K562 (cell line): ENCODE data around the gene IFIT5. TPM values are rescaled to one million over a fixed set of nuclear protein-coding genes. Genes with fewer than 3 reads are reported as not detected.

Experiments
- ATAC-seq: fragments of 200-7000 bp; cut with Tn5 transposase; 3 replicates; pipeline ENCODE4 v1.9.1; 2020; ENCODE audit warnings: moderate library complexity
- BruUV-seq: library from RNA; stranded (reverse); fragments of 400-500 nt; replicated peaks from 2 replicates; lab custom pipeline; 2021; lab: Mats Ljungman, UMichigan
- CTCF ChIA-PET: fragments of 300-600 bp; formaldehyde crosslinking; extraction: SDS; loops from one replicate; lab custom pipeline; 2021; ENCODE audit warnings: low intra/inter-chr PET ratio; lab: Yijun Ruan, JAX
- POLR2A ChIA-PET: fragments of 300-600, 350-650 bp; sonication (Branson Sonifier 250); formaldehyde crosslinking; extraction: SDS; loops from one replicate; lab custom pipeline; 2021; ENCODE audit warnings: antibody characterized with exemption, inconsistent platforms; lab: Yijun Ruan, JAX
- DNase-seq, 4 experiments: peaks; one replicate each; pipeline versions ENCODE4 v3.0.0 to v3.0.0-alpha.2; 2011 to 2018; ENCODE audit warnings: low spot score in 3 of 4, mixed read lengths in 3 of 4; ENCODE audit errors: extremely low read depth in 1 of 4
- FAIRE-seq: peaks from 2 replicates; lab custom pipeline; 2011; peaks lifted over from hg19 to GRCh38; lab: Jason Lieb, UNC
- H2AFZ ChIP-seq: 2 replicates; pipeline ENCODE4 v1.6.0; 2011; ENCODE audit warnings: low read depth, low read length, control low read depth, inconsistent platforms
- H3K27ac ChIP-seq: fragments of 200-600 bp; 3 replicates; pipeline ENCODE4 v1.8.0; 2011; ENCODE audit warnings: low read depth, mild to moderate bottlenecking, control low read depth, inconsistent platforms, low read length, moderate library complexity, mixed read lengths; ENCODE audit errors: extremely low read depth
- H3K27me3 ChIP-seq, 2 experiments: fragments of 300-600 bp in 1 of 2; 2 replicates in 1 of 2; 3 replicates in 1 of 2; pipeline versions ENCODE4 v1.6.0 to v1.8.0; 2011; ENCODE audit warnings: inconsistent platforms in 2 of 2, low read length in 2 of 2, mild to moderate bottlenecking in 1 of 2, mixed read lengths in 1 of 2, moderate library complexity in 1 of 2; ENCODE audit not compliant: control insufficient read depth in 2 of 2, insufficient read depth in 2 of 2
- H3K36me3 ChIP-seq: fragments of 300-600 bp; 3 replicates; pipeline ENCODE4 v1.8.0; 2011; ENCODE audit warnings: mild to moderate bottlenecking, low read length, inconsistent platforms; ENCODE audit not compliant: control insufficient read depth, insufficient read depth
- H3K4me1 ChIP-seq, 2 experiments: fragments of 200-600 bp in 1 of 2; replicated peaks in 1 of 2; 2 replicates in 1 of 2; 3 replicates in 1 of 2; pipeline versions ENCODE4 v1.5.1 to v1.8.0; 2011; ENCODE audit warnings: inconsistent platforms in 2 of 2, low read length in 2 of 2, mild to moderate bottlenecking in 1 of 2, mixed read lengths in 1 of 2, moderate library complexity in 1 of 2; ENCODE audit not compliant: control insufficient read depth in 2 of 2, insufficient read depth in 2 of 2
- H3K4me2 ChIP-seq: 2 replicates; pipeline ENCODE4 v1.6.1; 2011; ENCODE audit warnings: low read length, control low read depth, inconsistent platforms, mixed read lengths; ENCODE audit not compliant: insufficient read depth
- H3K4me3 ChIP-seq: fragments of 200-600 bp; sonication (generic), shearing (Covaris generic); 2 replicates; pipeline ENCODE4 v1.5.1; 2016; ENCODE audit warnings: control low read depth, inconsistent platforms
- H3K79me2 ChIP-seq: fragments of 200-600 bp; 3 replicates; pipeline ENCODE4 v1.8.0; 2011; ENCODE audit warnings: low read length, inconsistent platforms; ENCODE audit not compliant: control insufficient read depth, insufficient read depth
- H3K9ac ChIP-seq, 2 experiments: 2 replicates each; pipeline versions ENCODE4 v1.6.0 to v1.6.1; 2011; ENCODE audit warnings: low read depth in 2 of 2, low read length in 2 of 2, control low read depth in 1 of 2, inconsistent platforms in 1 of 2, mild to moderate bottlenecking in 1 of 2, mixed read lengths in 1 of 2; ENCODE audit not compliant: insufficient read depth in 1 of 2
- H3K9me1 ChIP-seq: one replicate; pipeline ENCODE4 v1.6.0; 2011; ENCODE audit warnings: inconsistent platforms, mild to moderate bottlenecking, low read length, moderate library complexity; ENCODE audit not compliant: control insufficient read depth, insufficient read depth
- H3K9me3 ChIP-seq: replicated peaks from 2 replicates; pipeline ENCODE4 v1.5.1; 2011; ENCODE audit warnings: low read depth, low read length, inconsistent platforms; ENCODE audit not compliant: control insufficient read depth, insufficient read depth
- H4K20me1 ChIP-seq: replicated peaks from 2 replicates; pipeline ENCODE4 v1.6.1; 2011; ENCODE audit warnings: low read length, inconsistent platforms, mixed read lengths; ENCODE audit not compliant: control insufficient read depth, insufficient read depth
- CEBPB ChIP-seq: fragments of 450-650 bp; IDR thresholded peaks from 2 replicates; pipeline ENCODE4 v1.6.1; 2016; ENCODE audit warnings: missing genetic modification characterization, missing compliant biosample characterization
- CEBPG ChIP-seq, 3 experiments: fragments of 200-800 bp in 1 of 3; sonication (Bioruptor generic) in 1 of 3; sonication (generic) in 1 of 3; formaldehyde crosslinking in 1 of 3; IDR thresholded peaks in 2 of 3; conservative IDR thresholded peaks in 1 of 3; 2 replicates each; pipeline versions ENCODE4 v1.6.1 to v1.8.0; 2016 to 2022; ENCODE audit warnings: missing compliant biosample characterization in 2 of 3, missing genetic modification characterization in 2 of 3, mild to moderate bottlenecking in 1 of 3, missing genetic modification reagents in 1 of 3
- NCOA6 ChIP-seq: fragments of 450-650 bp; IDR thresholded peaks from 2 replicates; pipeline ENCODE4 v1.6.1; 2017; ENCODE audit warnings: mild to moderate bottlenecking
- WGBS: fragments of 100-300 bp; shearing (Covaris generic); methylation state at CpG from one replicate; pipeline ENCODE4 v1.1.6; 2016; ENCODE audit warnings: low coverage, mixed read lengths; ENCODE audit not compliant: insufficient coverage; ENCODE audit errors: missing lambda C conversion rate; 5-methylcytosine and 5-hydroxymethylcytosine counted together
- in situ Hi-C: fragments of 300-500 bp; cut with MboI; formaldehyde crosslinking; loops from 4 replicates; pipeline ENCODE4 v1.15.0; 2018; ENCODE audit warnings: inconsistent platforms, mixed read lengths
- intact Hi-C: fragments of 100-400 bp; cut with micrococcal nuclease; formaldehyde crosslinking; loops from 2 replicates; pipeline ENCODE4 v1.14.2; 2022
- polyA plus RNA-seq, 8 experiments: library from polyadenylated mRNA; depleted of rRNA in 4 of 8; stranded (reverse) in 5 of 8; unstranded in 3 of 8; fragments of >200 nt; fragmentation: Nextera tagmentation in 2 of 8; fragmentation: Illumina TruSeq in 1 of 8; extraction: Ambion mirVana in 2 of 8; extraction: Trizol in 1 of 8; gene quantifications; 2 replicates each; pipeline versions ENCODE4 v1.2.1 to v1.2.3, GENCODE V29; 2011 to 2014; ENCODE audit warnings: inconsistent platforms in 1 of 8, missing spikeins in 1 of 8
- total RNA-seq, 7 experiments: library from RNA; depleted of rRNA in 6 of 7; stranded (reverse); fragments of >200 nt in 6 of 7; fragmentation: Illumina TruSeq in 2 of 7; extraction: Trizol in 2 of 7; gene quantifications; 2 replicates each; pipeline versions ENCODE4 v1.2.1 to v1.2.3, GENCODE V29; 2011 to 2021; ENCODE audit warnings: low replicate concordance in 1 of 7
- TF ChIP-seq, protein P1 (sequence below): fragments of 200-800 bp; sonication (Bioruptor generic); IDR thresholded peaks from 2 replicates; pipeline ENCODE4 v1.6.1; 2017; ENCODE audit warnings: missing genetic modification characterization, missing compliant biosample characterization
- TF ChIP-seq, protein P2 (sequence below): fragments of 450-650 bp; IDR thresholded peaks from 2 replicates; pipeline ENCODE4 v1.6.1; 2018; ENCODE audit not compliant: partially characterized antibody

IFIT5 gene
- total and polyA plus RNA-seq, 9 of the 15 experiments (the other 6 are each of a cell fraction or from before 2014, with no cell fraction given): 0.04 to 0.11 (median 0.06) TPM; not detected in 5

DNA sequence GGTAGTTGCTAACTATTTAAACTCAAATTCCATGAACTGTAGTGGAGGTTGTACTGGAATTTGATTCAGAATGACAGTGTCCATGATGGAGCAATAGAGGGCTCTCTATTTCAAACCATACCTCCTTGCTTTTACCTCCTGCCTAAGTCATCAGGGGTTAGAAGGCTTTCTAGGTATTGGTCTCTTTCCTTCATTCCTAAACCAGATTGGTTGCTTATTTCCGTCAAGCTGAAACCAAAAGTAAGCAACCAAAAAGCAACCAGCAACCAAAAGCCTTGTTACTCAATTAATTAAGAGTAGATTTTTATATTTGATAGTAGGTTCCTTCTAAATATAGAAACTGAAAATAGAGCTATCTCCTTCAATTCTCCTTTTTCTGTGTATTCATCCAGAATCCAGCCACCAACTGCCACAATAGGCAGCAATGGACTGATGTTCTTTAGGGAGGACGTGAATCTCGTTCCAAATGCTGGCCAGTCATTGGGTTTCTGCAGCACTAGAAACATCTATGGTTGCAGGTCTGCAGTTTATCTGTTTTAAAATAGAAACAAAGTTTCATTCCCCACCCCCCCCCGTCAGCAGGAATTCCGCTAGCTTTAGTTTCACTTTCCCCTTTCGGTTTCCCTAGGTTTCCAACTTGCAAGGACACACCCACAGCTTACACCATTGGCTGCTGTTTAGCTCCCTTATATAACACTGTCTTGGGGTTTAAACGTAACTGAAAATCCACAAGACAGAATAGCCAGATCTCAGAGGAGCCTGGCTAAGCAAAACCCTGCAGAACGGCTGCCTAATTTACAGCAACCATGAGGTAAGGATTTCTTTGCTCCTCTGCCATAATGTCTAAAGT is 22.2 kb upstream of the IFIT5 start, which contains the start of gene IFIT1 (continued):
- TF ChIP-seq, protein P1, sequence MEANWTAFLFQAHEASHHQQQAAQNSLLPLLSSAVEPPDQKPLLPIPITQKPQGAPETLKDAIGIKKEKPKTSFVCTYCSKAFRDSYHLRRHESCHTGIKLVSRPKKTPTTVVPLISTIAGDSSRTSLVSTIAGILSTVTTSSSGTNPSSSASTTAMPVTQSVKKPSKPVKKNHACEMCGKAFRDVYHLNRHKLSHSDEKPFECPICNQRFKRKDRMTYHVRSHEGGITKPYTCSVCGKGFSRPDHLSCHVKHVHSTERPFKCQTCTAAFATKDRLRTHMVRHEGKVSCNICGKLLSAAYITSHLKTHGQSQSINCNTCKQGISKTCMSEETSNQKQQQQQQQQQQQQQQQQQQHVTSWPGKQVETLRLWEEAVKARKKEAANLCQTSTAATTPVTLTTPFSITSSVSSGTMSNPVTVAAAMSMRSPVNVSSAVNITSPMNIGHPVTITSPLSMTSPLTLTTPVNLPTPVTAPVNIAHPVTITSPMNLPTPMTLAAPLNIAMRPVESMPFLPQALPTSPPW: peak; percentile 86

DNA sequence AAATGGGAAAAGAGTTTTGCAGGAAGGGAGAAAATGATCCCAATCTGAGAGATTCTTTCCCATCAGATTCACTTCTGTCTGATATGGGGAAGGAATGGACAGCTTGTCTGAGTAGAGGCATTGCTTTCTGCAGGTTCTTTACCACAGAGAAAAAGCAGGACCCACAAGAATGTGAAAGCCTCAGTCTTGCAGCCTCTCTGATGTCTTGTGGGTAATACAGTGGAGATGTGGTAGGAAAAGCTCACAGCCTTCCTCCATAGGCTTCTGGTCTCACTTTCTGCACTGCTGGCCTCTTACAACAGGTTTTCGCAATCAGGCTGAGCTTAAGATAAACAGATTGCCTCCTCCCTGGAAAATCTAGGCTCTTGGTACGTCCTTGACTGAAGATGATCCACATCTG is 21.4 kb upstream of the IFIT5 start:
- no peak for FAIRE-seq
- H4K20me1 ChIP-seq: no peaks in the 10 kb centered on the region
- 24% methylated on average over 2 of the region's 2 CpGs for WGBS
- H3K4me3 ChIP-seq: no peak overlapping the region
- no peaks in the 10 kb centered on the region for H3K27me3 ChIP-seq
- ChIA-PET POLR2A (no interaction called here), CTCF (no interaction called here)
- H3K4me1 ChIP-seq: peaks cover 0 to 8% of the 10 kb centered on the region in 2 experiments; a peak in 3 of 5 replicates
- BruUV-seq: no TSS peak
- no peaks in the 10 kb centered on the region for H3K79me2 ChIP-seq
- no peaks in the 10 kb centered on the region for H3K9me3 ChIP-seq
- peak overlapping the region in 1 of 2 experiments; percentile 43; a peak in 1 of 4 replicates for H3K9ac ChIP-seq
- TF ChIP-seq, protein P2, sequence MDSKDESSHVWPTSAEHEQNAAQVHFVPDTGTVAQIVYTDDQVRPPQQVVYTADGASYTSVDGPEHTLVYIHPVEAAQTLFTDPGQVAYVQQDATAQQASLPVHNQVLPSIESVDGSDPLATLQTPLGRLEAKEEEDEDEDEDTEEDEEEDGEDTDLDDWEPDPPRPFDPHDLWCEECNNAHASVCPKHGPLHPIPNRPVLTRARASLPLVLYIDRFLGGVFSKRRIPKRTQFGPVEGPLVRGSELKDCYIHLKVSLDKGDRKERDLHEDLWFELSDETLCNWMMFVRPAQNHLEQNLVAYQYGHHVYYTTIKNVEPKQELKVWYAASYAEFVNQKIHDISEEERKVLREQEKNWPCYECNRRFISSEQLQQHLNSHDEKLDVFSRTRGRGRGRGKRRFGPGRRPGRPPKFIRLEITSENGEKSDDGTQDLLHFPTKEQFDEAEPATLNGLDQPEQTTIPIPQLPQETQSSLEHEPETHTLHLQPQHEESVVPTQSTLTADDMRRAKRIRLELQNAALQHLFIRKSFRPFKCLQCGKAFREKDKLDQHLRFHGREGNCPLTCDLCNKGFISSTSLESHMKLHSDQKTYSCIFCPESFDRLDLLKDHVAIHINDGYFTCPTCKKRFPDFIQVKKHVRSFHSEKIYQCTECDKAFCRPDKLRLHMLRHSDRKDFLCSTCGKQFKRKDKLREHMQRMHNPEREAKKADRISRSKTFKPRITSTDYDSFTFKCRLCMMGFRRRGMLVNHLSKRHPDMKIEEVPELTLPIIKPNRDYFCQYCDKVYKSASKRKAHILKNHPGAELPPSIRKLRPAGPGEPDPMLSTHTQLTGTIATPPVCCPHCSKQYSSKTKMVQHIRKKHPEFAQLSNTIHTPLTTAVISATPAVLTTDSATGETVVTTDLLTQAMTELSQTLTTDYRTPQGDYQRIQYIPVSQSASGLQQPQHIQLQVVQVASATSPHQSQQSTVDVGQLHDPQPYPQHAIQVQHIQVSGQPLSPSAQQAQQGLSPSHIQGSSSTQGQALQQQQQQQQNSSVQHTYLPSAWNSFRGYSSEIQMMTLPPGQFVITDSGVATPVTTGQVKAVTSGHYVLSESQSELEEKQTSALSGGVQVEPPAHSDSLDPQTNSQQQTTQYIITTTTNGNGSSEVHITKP: peak; percentile 5
- peak; percentile 66 for TF ChIP-seq CEBPB (tag)
- no peak for TF ChIP-seq CEBPG (CRISPR knock-in tag; IDR thresholded peaks at IDR 0.05)
- TF ChIP-seq CEBPG (tag; conservative IDR thresholded peaks at IDR 0.05 in 1 of 2, IDR thresholded peaks at IDR 0.05 in 1 of 2): peak in 1 of 2 experiments; percentile 60; a peak in 2 of 4 replicates
- TF ChIP-seq NCOA6: no peak
- ATAC-seq: peak; percentile 67
- peak overlapping the region; percentile 76 for H3K4me2 ChIP-seq
- DNase-seq: no peak
- H3K27ac ChIP-seq: no peak overlapping the region
- H3K9me1 ChIP-seq: no peaks in the 10 kb centered on the region
- peak overlapping the region; percentile 93 for H2AFZ ChIP-seq
- H3K36me3 ChIP-seq: no peaks in the 10 kb centered on the region
- in situ Hi-C loops (no loop called here), intact Hi-C loops (no loop called here)
